Measurements from ENCODE around the gene CST4.

GRCh38 chr20:23641936-23642751, 46.7 kb downstream of the CST4 start:
- TF ChIP-seq FOXK1 (CRISPR knock-in tag; IDR thresholded peaks at IDR 0.05) (no peak), ATF2 (CRISPR knock-in tag; IDR thresholded peaks at IDR 0.05; ENCODE audit: borderline replicate concordance, low read depth) (no peak), PRDM15 (CRISPR knock-in tag; IDR thresholded peaks at IDR 0.05) (no peak), CREM (CRISPR knock-in tag; IDR thresholded peaks at IDR 0.05) (no peak), CTCF (IDR thresholded peaks at IDR 0.05) (no peak), JAZF1 (CRISPR knock-in tag; IDR thresholded peaks at IDR 0.05) (no peak), FOXP4 (CRISPR knock-in tag; IDR thresholded peaks at IDR 0.05) (no peak), NR3C1 (CRISPR knock-in tag; conservative IDR thresholded peaks at IDR 0.05; ENCODE audit: low read depth) (no peak), TP53 (CRISPR knock-in tag; IDR thresholded peaks at IDR 0.05) (no peak)

Data from WTC11 (cell line).